ENCODE data around the gene KIAA1328. TPM values are rescaled to one million over a fixed set of nuclear protein-coding genes. Genes with fewer than 3 reads are reported as not detected.

The KIAA1328 gene
- polyA plus RNA-seq, 1 donor from 2014 or later: 8.5 TPM

DNA sequence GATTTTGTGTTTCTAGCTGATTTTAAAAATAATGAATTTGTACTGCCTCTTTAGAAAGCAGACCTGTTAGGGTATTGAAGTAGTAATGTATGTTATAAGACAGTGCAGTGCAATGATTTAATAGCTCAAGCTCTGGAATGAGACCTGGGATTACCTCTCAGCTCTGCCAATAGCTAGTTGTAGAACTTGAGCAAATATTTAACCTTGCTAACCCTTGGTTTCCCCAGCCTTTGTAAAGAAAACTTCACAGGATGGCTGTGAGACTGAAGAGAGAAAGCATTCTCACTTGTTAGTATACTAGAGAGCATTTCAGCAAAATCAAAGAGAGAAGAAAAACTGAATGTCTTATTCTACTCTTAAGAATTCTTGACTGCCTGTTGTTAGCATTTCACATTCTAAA is 293.9 kb downstream of the KIAA1328 start:
- no peaks in the 10 kb centered on the region for H3K27me3 ChIP-seq (ENCODE audit: insufficient read depth, low read depth, low read length)
- no peak overlapping the region for H3K27ac ChIP-seq (ENCODE audit: low read length)
- no peaks in the 10 kb centered on the region for H3K79me2 ChIP-seq (replicated peaks; ENCODE audit: insufficient read depth, low read length)
- no peak overlapping the region for H3K4me2 ChIP-seq (ENCODE audit: low read length)
- no peak for TF ChIP-seq RAD21 (conservative IDR thresholded peaks at IDR 0.05)
- no peak for TF ChIP-seq SMC3 (conservative IDR thresholded peaks at IDR 0.05; ENCODE audit: poor library complexity)
- no peak for TF ChIP-seq MXI1 (conservative IDR thresholded peaks at IDR 0.05; ENCODE audit: poor library complexity, severe bottlenecking)
- no peak for TF ChIP-seq EP300 (conservative IDR thresholded peaks at IDR 0.05; ENCODE audit: poor library complexity, severe bottlenecking)
- no peak for TF ChIP-seq POLR2AphosphoS5 (IDR thresholded peaks at IDR 0.05)
- no peak for TF ChIP-seq EZH2 (IDR thresholded peaks at IDR 0.05; ENCODE audit: borderline replicate concordance, insufficient read depth, low read length, poor library complexity, severe bottlenecking)
- H3K36me3 ChIP-seq (ENCODE audit: insufficient read depth, low read length): no peaks in the 10 kb centered on the region
- H3K4me3 ChIP-seq (ENCODE audit: low read length): no peak overlapping the region
- no peaks in the 10 kb centered on the region for H3F3A ChIP-seq (ENCODE audit: insufficient read depth, low read length, poor library complexity, severe bottlenecking)
- no peak overlapping the region for H2AFZ ChIP-seq (ENCODE audit: low read depth, low read length)
- H3K9ac ChIP-seq (ENCODE audit: low read length): no peak overlapping the region
- no peaks in the 10 kb centered on the region for H3K9me2 ChIP-seq (ENCODE audit: insufficient read depth, low read length)
- H4K20me1 ChIP-seq (ENCODE audit: insufficient read depth): no peaks in the 10 kb centered on the region
- H3K9me3 ChIP-seq (ENCODE audit: low read length): no peaks in the 10 kb centered on the region

DNA sequence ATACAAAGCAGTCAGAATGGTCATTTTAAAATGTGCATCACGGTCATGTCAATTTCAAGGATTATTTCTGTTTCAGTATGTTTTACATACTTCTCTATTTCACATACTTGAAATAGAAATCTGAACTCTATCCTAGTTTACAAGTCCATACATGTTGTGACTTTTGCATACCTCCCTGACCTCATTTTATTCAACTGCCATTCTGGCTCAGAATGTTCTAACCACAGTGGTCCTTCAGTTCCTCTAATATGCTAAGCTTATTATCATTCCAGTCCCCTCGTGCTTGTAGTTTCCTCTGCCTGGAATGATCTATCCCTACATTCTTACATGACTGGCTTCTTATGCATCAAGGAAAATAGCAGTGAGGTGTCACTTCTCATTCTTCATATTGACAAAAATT is 295.6 kb downstream of the KIAA1328 start:
- H3F3A ChIP-seq (ENCODE audit: insufficient read depth, low read length, poor library complexity, severe bottlenecking): no peaks in the 10 kb centered on the region
- H3K36me3 ChIP-seq (ENCODE audit: insufficient read depth, low read length): no peaks in the 10 kb centered on the region
- no peak overlapping the region for H3K9ac ChIP-seq (ENCODE audit: low read length)
- no peak overlapping the region for H3K27ac ChIP-seq (ENCODE audit: low read length)
- no peaks in the 10 kb centered on the region for H3K9me3 ChIP-seq (ENCODE audit: low read length)
- TF ChIP-seq TAF1 (IDR thresholded peaks at IDR 0.05; ENCODE audit: low read depth): no peak
- TF ChIP-seq, protein P1, sequence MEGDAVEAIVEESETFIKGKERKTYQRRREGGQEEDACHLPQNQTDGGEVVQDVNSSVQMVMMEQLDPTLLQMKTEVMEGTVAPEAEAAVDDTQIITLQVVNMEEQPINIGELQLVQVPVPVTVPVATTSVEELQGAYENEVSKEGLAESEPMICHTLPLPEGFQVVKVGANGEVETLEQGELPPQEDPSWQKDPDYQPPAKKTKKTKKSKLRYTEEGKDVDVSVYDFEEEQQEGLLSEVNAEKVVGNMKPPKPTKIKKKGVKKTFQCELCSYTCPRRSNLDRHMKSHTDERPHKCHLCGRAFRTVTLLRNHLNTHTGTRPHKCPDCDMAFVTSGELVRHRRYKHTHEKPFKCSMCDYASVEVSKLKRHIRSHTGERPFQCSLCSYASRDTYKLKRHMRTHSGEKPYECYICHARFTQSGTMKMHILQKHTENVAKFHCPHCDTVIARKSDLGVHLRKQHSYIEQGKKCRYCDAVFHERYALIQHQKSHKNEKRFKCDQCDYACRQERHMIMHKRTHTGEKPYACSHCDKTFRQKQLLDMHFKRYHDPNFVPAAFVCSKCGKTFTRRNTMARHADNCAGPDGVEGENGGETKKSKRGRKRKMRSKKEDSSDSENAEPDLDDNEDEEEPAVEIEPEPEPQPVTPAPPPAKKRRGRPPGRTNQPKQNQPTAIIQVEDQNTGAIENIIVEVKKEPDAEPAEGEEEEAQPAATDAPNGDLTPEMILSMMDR (IDR thresholded peaks at IDR 0.05; ENCODE audit: poor library complexity, severe bottlenecking): no peak
- TF ChIP-seq EZH2 (IDR thresholded peaks at IDR 0.05; ENCODE audit: borderline replicate concordance, insufficient read depth, low read length, poor library complexity, severe bottlenecking): no peak
- TF ChIP-seq MXI1 (conservative IDR thresholded peaks at IDR 0.05; ENCODE audit: poor library complexity, severe bottlenecking): no peak
- TF ChIP-seq, protein P2, sequence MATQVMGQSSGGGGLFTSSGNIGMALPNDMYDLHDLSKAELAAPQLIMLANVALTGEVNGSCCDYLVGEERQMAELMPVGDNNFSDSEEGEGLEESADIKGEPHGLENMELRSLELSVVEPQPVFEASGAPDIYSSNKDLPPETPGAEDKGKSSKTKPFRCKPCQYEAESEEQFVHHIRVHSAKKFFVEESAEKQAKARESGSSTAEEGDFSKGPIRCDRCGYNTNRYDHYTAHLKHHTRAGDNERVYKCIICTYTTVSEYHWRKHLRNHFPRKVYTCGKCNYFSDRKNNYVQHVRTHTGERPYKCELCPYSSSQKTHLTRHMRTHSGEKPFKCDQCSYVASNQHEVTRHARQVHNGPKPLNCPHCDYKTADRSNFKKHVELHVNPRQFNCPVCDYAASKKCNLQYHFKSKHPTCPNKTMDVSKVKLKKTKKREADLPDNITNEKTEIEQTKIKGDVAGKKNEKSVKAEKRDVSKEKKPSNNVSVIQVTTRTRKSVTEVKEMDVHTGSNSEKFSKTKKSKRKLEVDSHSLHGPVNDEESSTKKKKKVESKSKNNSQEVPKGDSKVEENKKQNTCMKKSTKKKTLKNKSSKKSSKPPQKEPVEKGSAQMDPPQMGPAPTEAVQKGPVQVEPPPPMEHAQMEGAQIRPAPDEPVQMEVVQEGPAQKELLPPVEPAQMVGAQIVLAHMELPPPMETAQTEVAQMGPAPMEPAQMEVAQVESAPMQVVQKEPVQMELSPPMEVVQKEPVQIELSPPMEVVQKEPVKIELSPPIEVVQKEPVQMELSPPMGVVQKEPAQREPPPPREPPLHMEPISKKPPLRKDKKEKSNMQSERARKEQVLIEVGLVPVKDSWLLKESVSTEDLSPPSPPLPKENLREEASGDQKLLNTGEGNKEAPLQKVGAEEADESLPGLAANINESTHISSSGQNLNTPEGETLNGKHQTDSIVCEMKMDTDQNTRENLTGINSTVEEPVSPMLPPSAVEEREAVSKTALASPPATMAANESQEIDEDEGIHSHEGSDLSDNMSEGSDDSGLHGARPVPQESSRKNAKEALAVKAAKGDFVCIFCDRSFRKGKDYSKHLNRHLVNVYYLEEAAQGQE (IDR thresholded peaks at IDR 0.05; ENCODE audit: borderline replicate concordance): no peak
- no peak for TF ChIP-seq EP300 (conservative IDR thresholded peaks at IDR 0.05; ENCODE audit: poor library complexity, severe bottlenecking)
- no peak for TF ChIP-seq POLR2AphosphoS5 (IDR thresholded peaks at IDR 0.05)
- TF ChIP-seq SMC3 (conservative IDR thresholded peaks at IDR 0.05; ENCODE audit: poor library complexity): no peak
- TF ChIP-seq RAD21 (conservative IDR thresholded peaks at IDR 0.05): no peak
- H3K4me2 ChIP-seq (ENCODE audit: low read length): no peak overlapping the region
- no peak overlapping the region for H2AFZ ChIP-seq (ENCODE audit: low read depth, low read length)
- H4K20me1 ChIP-seq (ENCODE audit: insufficient read depth): no peaks in the 10 kb centered on the region
- H3K4me3 ChIP-seq (ENCODE audit: low read length): no peak overlapping the region
- no peaks in the 10 kb centered on the region for H3K9me2 ChIP-seq (ENCODE audit: insufficient read depth, low read length)
- H3K79me2 ChIP-seq (replicated peaks; ENCODE audit: insufficient read depth, low read length): no peaks in the 10 kb centered on the region
- no peaks in the 10 kb centered on the region for H3K27me3 ChIP-seq (ENCODE audit: insufficient read depth, low read depth, low read length)

Measured in neural cell (in vitro differentiated cells).